B cell (primary cell): ENCODE data around the gene CDK5R2. TPM values are rescaled to one million over a fixed set of nuclear protein-coding genes. Genes with fewer than 3 reads are reported as not detected.

Experiments
- ATAC-seq: fragments of 200-7000 bp; cut with Tn5 transposase; one replicate; pipeline ENCODE4 v1.10.0; 2021; ENCODE audit warnings: low read depth, mild to moderate bottlenecking, moderate number of reproducible peaks, moderate library complexity
- CTCF ChIA-PET: fragments of 350-600 bp; sonication (Branson Sonifier 250); formaldehyde crosslinking; loops from one replicate; lab custom pipeline; 2021; ENCODE audit warnings: antibody characterized with exemption, inconsistent platforms; lab: Charles Lee
- POLR2A ChIA-PET: fragments of 350-600 bp; sonication (Branson Sonifier 250); formaldehyde crosslinking; loops from one replicate; lab custom pipeline; 2021; ENCODE audit warnings: antibody characterized with exemption; lab: Charles Lee
- DNase-seq: peaks from one replicate; pipeline ENCODE4 v3.0.0; 2013
- H2AFZ ChIP-seq: 2 replicates; pipeline ENCODE4 v1.6.1; 2012; ENCODE audit warnings: mild to moderate bottlenecking, low read depth, low read length; ENCODE audit not compliant: insufficient read depth, poor library complexity, severe bottlenecking
- H3K27ac ChIP-seq, 2 donors: 1 replicate in 1 of 2; 2 replicates in 1 of 2; pipeline ENCODE4 v1.5.1; 2012 to 2013; ENCODE audit warnings: low read length in 2 of 2, mild to moderate bottlenecking in 2 of 2, moderate library complexity in 1 of 2
- H3K27me3 ChIP-seq, 4 experiments: fragments of 200-600 bp in 1 of 4; sonication (generic) in 1 of 4; replicated peaks in 1 of 4; 1 replicate in 2 of 4; 2 replicates in 2 of 4; pipeline versions ENCODE4 v1.6.1 to v1.7.0; 2013 to 2016; ENCODE audit warnings: low read length in 3 of 4, mild to moderate bottlenecking in 2 of 4, mixed read lengths in 1 of 4, moderate library complexity in 1 of 4; ENCODE audit not compliant: insufficient read depth in 4 of 4, control insufficient read depth in 3 of 4; ENCODE audit errors: control extremely low read depth in 1 of 4
- H3K36me3 ChIP-seq, 2 experiments: replicated peaks in 1 of 2; 1 replicate in 1 of 2; 2 replicates in 1 of 2; pipeline versions ENCODE4 v1.6.1 to v1.7.1; 2013; ENCODE audit warnings: low read length in 1 of 2; ENCODE audit not compliant: insufficient read depth in 2 of 2, control insufficient read depth in 1 of 2; ENCODE audit errors: control extremely low read depth in 1 of 2, extremely low read depth in 1 of 2
- H3K4me1 ChIP-seq, 2 donors: fragments of 200-600 bp in 1 of 2; sonication (generic) in 1 of 2; 1 replicate in 1 of 2; 2 replicates in 1 of 2; pipeline versions ENCODE4 v1.5.1 to v1.6.1; 2013 to 2017; ENCODE audit warnings: low read length in 2 of 2; ENCODE audit not compliant: control insufficient read depth in 2 of 2, insufficient read depth in 2 of 2
- H3K4me2 ChIP-seq: replicated peaks from 2 replicates; pipeline ENCODE3; 2012; ENCODE audit warnings: mild to moderate bottlenecking, low read depth, low read length; ENCODE audit not compliant: poor library complexity, severe bottlenecking
- H3K4me3 ChIP-seq, 5 experiments: fragments of 200-600 bp in 1 of 5; sonication (generic) in 1 of 5; 1 replicate in 3 of 5; 2 replicates in 2 of 5; pipeline versions ENCODE4 v1.5.1 to v1.7.0; 2011 to 2016; ENCODE audit warnings: low read length in 4 of 5, mild to moderate bottlenecking in 4 of 5, low read depth in 2 of 5, control low read depth in 1 of 5, moderate library complexity in 1 of 5; ENCODE audit not compliant: insufficient read depth in 1 of 5; ENCODE audit errors: control extremely low read depth in 1 of 5, extremely low read depth in 1 of 5
- H3K79me2 ChIP-seq: fragments of 200-600 bp; sonication (generic); one replicate; pipeline ENCODE4 v1.6.0; 2016; ENCODE audit warnings: low read length; ENCODE audit not compliant: control insufficient read depth, insufficient read depth
- H3K9ac ChIP-seq: fragments of 200-600 bp; sonication (generic); 2 replicates; pipeline ENCODE4 v1.6.1; 2017; ENCODE audit warnings: mild to moderate bottlenecking, low read length, moderate library complexity
- H3K9me3 ChIP-seq, 3 donors: one replicate each; pipeline versions ENCODE4 v1.6.1 to v1.7.1; 2013; ENCODE audit warnings: low read length in 2 of 3; ENCODE audit not compliant: control insufficient read depth in 2 of 3, insufficient read depth in 1 of 3; ENCODE audit errors: control extremely low read depth in 1 of 3
- H4K20me1 ChIP-seq: 2 replicates; pipeline ENCODE4 v1.6.0; 2012; ENCODE audit warnings: mild to moderate bottlenecking, low read length; ENCODE audit not compliant: insufficient read depth, control insufficient read depth, poor library complexity, severe bottlenecking
- H3K27ac Mint-ChIP-seq: one replicate; pipeline ENCODE4 v1.8.0; 2021; ENCODE audit warnings: mixed read lengths
- H3K27me3 Mint-ChIP-seq: one replicate; pipeline ENCODE4 v1.8.0; 2021; ENCODE audit warnings: mixed read lengths
- H3K4me1 Mint-ChIP-seq: one replicate; pipeline ENCODE4 v1.8.0; 2021; ENCODE audit warnings: mixed read lengths
- H3K4me3 Mint-ChIP-seq: one replicate; pipeline ENCODE4 v1.8.0; 2021; ENCODE audit warnings: mixed read lengths
- H3K9me3 Mint-ChIP-seq: one replicate; pipeline ENCODE4 v1.8.0; 2022; ENCODE audit warnings: mixed read lengths; ENCODE audit not compliant: insufficient read depth
- EZH2 ChIP-seq: IDR thresholded peaks from 2 replicates; pipeline ENCODE4 v1.6.1; 2012; ENCODE audit warnings: borderline replicate concordance, low read depth, mild to moderate bottlenecking, moderate library complexity, low read length; ENCODE audit not compliant: insufficient read depth, poor library complexity, severe bottlenecking
- WGBS: methylation state at CpG from one replicate; pipeline ENCODE4 v1.1.5; 2013; ENCODE audit warnings: missing lambda C conversion rate; ENCODE audit not compliant: insufficient coverage; 5-methylcytosine and 5-hydroxymethylcytosine counted together
- intact Hi-C: fragments of 100-400 bp; cut with micrococcal nuclease; formaldehyde crosslinking; loops from one replicate; pipeline ENCODE4 v1.10.0; 2022
- polyA plus RNA-seq: library from polyadenylated mRNA; depleted of rRNA; stranded (reverse); fragments of >200 nt; gene quantifications from 2 replicates; pipeline ENCODE4 v1.2.3, GENCODE V29; 2012
- total RNA-seq, 2 donors: library from RNA; stranded (reverse); fragments of 120-200 nt in 1 of 2; gene quantifications; 1 replicate in 1 of 2; 2 replicates in 1 of 2; pipeline versions ENCODE4 v1.2.3 to v1.2.4, GENCODE V29; 2013 to 2022
- TF ChIP-seq, protein P1 (sequence below): fragments of 200-600 bp; IDR thresholded peaks from one replicate; pipeline ENCODE4 v1.8.0; 2022; ENCODE audit warnings: antibody characterized with exemption, mild to moderate bottlenecking

Gene CDK5R2
- total and polyA plus RNA-seq, 2 donors (not counting 1 experiment from before 2014, with no cell fraction given): not detected

DNA sequence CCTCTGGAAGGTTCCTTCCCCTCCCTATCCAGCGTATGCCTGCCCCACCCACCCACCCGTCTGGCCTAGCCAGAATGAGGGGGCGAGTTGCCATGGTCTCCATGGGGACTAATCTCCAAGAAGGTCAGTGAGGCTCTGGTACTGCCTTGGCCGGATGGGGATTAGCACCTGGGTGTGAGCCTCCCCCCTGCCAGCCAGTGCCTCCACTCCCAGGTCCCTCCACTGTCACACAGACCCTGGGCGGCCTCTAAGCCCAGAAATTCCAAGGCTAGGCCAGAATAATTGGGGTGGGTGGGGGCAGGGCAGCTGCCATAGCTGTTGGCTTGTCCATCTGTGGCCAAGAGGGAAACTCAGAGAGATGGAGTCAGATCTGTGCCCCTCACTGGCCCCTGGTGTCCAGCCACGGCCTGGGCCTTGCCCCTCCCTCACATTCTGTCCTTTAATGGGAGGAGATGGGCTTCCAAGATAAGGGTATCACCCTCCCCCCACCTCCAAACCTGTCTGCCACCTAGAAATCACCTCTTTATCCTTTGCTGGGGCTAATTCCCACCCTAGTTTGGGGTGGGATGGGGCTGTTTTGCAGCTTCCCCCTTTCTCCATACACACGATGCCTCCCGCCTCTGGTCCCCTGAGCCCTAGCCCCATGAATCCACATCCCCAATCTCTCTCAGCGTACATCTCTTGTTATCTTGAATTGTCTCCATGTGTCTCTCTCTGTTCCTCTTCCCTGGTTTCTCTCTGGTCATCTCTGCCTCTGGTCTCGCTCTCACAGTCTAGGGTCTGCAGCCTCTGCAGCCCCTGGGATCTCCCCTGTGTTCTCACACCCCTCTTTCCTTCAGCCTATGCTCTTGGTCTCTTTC, 39.8 kb downstream of the CDK5R2 start:
- no peak overlapping the region for H3K27ac Mint-ChIP-seq
- H3K27me3 ChIP-seq: peaks cover 0 to 90% (median 56%) of the 10 kb centered on the region in 4 experiments

More for the DNA sequence above, 39.8 kb downstream of the CDK5R2 start:
- peaks cover 0 to 31% (median 0%) of the 10 kb centered on the region in 3 donors for H3K9me3 ChIP-seq
- H2AFZ ChIP-seq: no peak overlapping the region
- H3K4me3 Mint-ChIP-seq: no peak overlapping the region
- H3K9me3 Mint-ChIP-seq: no peaks in the 10 kb centered on the region
- H3K4me1 ChIP-seq: peaks cover 35 to 56% of the 10 kb centered on the region in 2 donors
- H3K36me3 ChIP-seq: no peaks in the 10 kb centered on the region
- intact Hi-C loops: loop anchor here (10.0 kb wide), 1 partner anchor 56 kb away; no protein-coding TSS in a partner anchor
- H3K27ac ChIP-seq: no peak overlapping the region
- H4K20me1 ChIP-seq: no peaks in the 10 kb centered on the region
- peaks cover 28% of the 10 kb centered on the region for H3K4me1 Mint-ChIP-seq
- no peak for TF ChIP-seq EZH2
- TF ChIP-seq, protein P1, sequence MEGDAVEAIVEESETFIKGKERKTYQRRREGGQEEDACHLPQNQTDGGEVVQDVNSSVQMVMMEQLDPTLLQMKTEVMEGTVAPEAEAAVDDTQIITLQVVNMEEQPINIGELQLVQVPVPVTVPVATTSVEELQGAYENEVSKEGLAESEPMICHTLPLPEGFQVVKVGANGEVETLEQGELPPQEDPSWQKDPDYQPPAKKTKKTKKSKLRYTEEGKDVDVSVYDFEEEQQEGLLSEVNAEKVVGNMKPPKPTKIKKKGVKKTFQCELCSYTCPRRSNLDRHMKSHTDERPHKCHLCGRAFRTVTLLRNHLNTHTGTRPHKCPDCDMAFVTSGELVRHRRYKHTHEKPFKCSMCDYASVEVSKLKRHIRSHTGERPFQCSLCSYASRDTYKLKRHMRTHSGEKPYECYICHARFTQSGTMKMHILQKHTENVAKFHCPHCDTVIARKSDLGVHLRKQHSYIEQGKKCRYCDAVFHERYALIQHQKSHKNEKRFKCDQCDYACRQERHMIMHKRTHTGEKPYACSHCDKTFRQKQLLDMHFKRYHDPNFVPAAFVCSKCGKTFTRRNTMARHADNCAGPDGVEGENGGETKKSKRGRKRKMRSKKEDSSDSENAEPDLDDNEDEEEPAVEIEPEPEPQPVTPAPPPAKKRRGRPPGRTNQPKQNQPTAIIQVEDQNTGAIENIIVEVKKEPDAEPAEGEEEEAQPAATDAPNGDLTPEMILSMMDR: no peak
- no peak overlapping the region for H3K9ac ChIP-seq
- DNase-seq (no peak), ATAC-seq (no peak)
- no peak overlapping the region for H3K4me3 ChIP-seq
- no peak overlapping the region for H3K4me2 ChIP-seq
- no peaks in the 10 kb centered on the region for H3K79me2 ChIP-seq
- 58% methylated on average over 5 of the region's 10 CpGs for WGBS
- CTCF ChIA-PET: interaction anchor here (0.6 kb wide), 1 partner anchor 19 kb away, joined by 3 read pairs; no protein-coding TSS in a partner anchor
- H3K27me3 Mint-ChIP-seq: peaks cover 60% of the 10 kb centered on the region
- POLR2A ChIA-PET: no interaction called here
